HepG2 (cell line): ENCODE data around the gene PRXL2B. TPM values are rescaled to one million over a fixed set of nuclear protein-coding genes. Genes with fewer than 3 reads are reported as not detected.

Experiments
- ATAC-seq: fragments of 200-7000 bp; cut with Tn5 transposase; 3 replicates; pipeline ENCODE4 v1.9.1; 2020; ENCODE audit warnings: mild to moderate bottlenecking, moderate library complexity
- BruUV-seq: library from RNA; stranded (reverse); fragments of 400-500 nt; replicated peaks from 2 replicates; lab custom pipeline; 2021; lab: Mats Ljungman, UMichigan
- CTCF ChIA-PET: fragments of 300-600 bp; formaldehyde crosslinking; extraction: SDS; loops from one replicate; lab custom pipeline; 2021; ENCODE audit warnings: low total read pairs, inconsistent platforms, low intra/inter-chr PET ratio; lab: Yijun Ruan, JAX
- POLR2A ChIA-PET: fragments of 350-600 bp; sonication (Branson Sonifier 250); formaldehyde crosslinking; loops from one replicate; lab custom pipeline; 2020; ENCODE audit warnings: antibody characterized with exemption, inconsistent platforms; lab: Yijun Ruan, JAX
- DNase-seq: peaks from one replicate; pipeline ENCODE4 v3.0.0-alpha.2; 2015; ENCODE audit warnings: low spot score
- FAIRE-seq: peaks from 3 replicates; lab custom pipeline; 2011; peaks lifted over from hg19 to GRCh38; lab: Jason Lieb, UNC
- H2AFZ ChIP-seq: one replicate; pipeline ENCODE4 v1.6.1; 2011; ENCODE audit warnings: low read length, inconsistent platforms
- H3K27ac ChIP-seq: fragments of 300-600 bp; 3 replicates; pipeline ENCODE4 v1.8.0; 2011; ENCODE audit warnings: mixed run types, mild to moderate bottlenecking, mixed read lengths, low read length, inconsistent platforms; ENCODE audit not compliant: insufficient read depth; ENCODE audit errors: extremely low read length
- H3K27me3 ChIP-seq, 2 experiments: fragments of 200-600 bp in 1 of 2; 2 replicates in 1 of 2; 3 replicates in 1 of 2; pipeline versions ENCODE4 v1.6.0 to v1.8.0; 2011; ENCODE audit warnings: low read length in 2 of 2, mild to moderate bottlenecking in 2 of 2, moderate library complexity in 2 of 2, inconsistent platforms in 1 of 2; ENCODE audit not compliant: insufficient read depth in 2 of 2, control insufficient read depth in 1 of 2
- H3K36me3 ChIP-seq, 2 experiments: fragments of 200-600 bp in 1 of 2; replicated peaks in 1 of 2; 2 replicates in 1 of 2; 3 replicates in 1 of 2; pipeline versions ENCODE4 v1.5.1 to v1.8.0; 2011; ENCODE audit warnings: low read length in 2 of 2, inconsistent platforms in 1 of 2; ENCODE audit not compliant: insufficient read depth in 2 of 2, control insufficient read depth in 1 of 2
- H3K4me1 ChIP-seq: 2 replicates; pipeline ENCODE4 v1.5.1; 2012; ENCODE audit warnings: low read length, inconsistent platforms; ENCODE audit not compliant: insufficient read depth
- H3K4me2 ChIP-seq: 2 replicates; pipeline ENCODE4 v1.6.0; 2011; ENCODE audit warnings: low read depth, low read length, inconsistent platforms
- H3K4me3 ChIP-seq, 3 experiments: fragments of 200-600 bp in 1 of 3; sonication (generic), shearing (Covaris generic) in 1 of 3; replicated peaks in 1 of 3; 2 replicates each; pipeline ENCODE4 v1.5.1; 2011 to 2016; ENCODE audit warnings: low read length in 3 of 3, inconsistent platforms in 2 of 3, low read depth in 2 of 3, mild to moderate bottlenecking in 2 of 3, control low read depth in 1 of 3, mixed read lengths in 1 of 3; ENCODE audit not compliant: insufficient read depth in 1 of 3
- H3K79me2 ChIP-seq: one replicate; pipeline ENCODE4 v1.6.1; 2011; ENCODE audit warnings: low read length, inconsistent platforms; ENCODE audit not compliant: insufficient read depth
- H3K9ac ChIP-seq: 2 replicates; pipeline ENCODE4 v1.6.0; 2011; ENCODE audit warnings: mild to moderate bottlenecking, low read depth, low read length, inconsistent platforms; ENCODE audit not compliant: insufficient read depth
- H3K9me3 ChIP-seq: 2 replicates; pipeline ENCODE4 v1.5.1; 2012; ENCODE audit warnings: mild to moderate bottlenecking, low read length
- H4K20me1 ChIP-seq: 2 replicates; pipeline ENCODE4 v1.6.0; 2011; ENCODE audit warnings: inconsistent platforms, mild to moderate bottlenecking, low read length, moderate library complexity; ENCODE audit not compliant: insufficient read depth
- PAF1 ChIP-seq: IDR thresholded peaks from 2 replicates; pipeline ENCODE4 v1.6.1; 2016; ENCODE audit warnings: missing genetic modification reagents, missing compliant biosample characterization
- SNAI1 ChIP-seq: sonication (generic); formaldehyde crosslinking; IDR thresholded peaks from 2 replicates; pipeline ENCODE4 v1.5.0; 2020; ENCODE audit warnings: mild to moderate bottlenecking, missing genetic modification reagents, borderline replicate concordance
- ZEB1 ChIP-seq: IDR thresholded peaks from 2 replicates; pipeline ENCODE4 v1.6.1; 2012; ENCODE audit warnings: mild to moderate bottlenecking, low read depth, inconsistent platforms; ENCODE audit not compliant: insufficient replicate concordance
- ZFP41 ChIP-seq: sonication (generic); formaldehyde crosslinking; IDR thresholded peaks from 2 replicates; pipeline ENCODE4 v1.4.0; 2020; ENCODE audit warnings: mild to moderate bottlenecking, missing genetic modification reagents, borderline replicate concordance
- ZNF333 ChIP-seq: sonication (generic); formaldehyde crosslinking; IDR thresholded peaks from 2 replicates; pipeline ENCODE4 v1.4.0; 2020; ENCODE audit warnings: mild to moderate bottlenecking, missing genetic modification reagents, borderline replicate concordance
- ZNF446 ChIP-seq: sonication (generic); formaldehyde crosslinking; IDR thresholded peaks from 2 replicates; pipeline ENCODE4 v1.5.0; 2020; ENCODE audit warnings: mild to moderate bottlenecking, missing genetic modification reagents
- ZNF629 ChIP-seq: sonication (generic); formaldehyde crosslinking; conservative IDR thresholded peaks from 2 replicates; pipeline ENCODE4 v1.5.0; 2020; ENCODE audit warnings: missing genetic modification reagents
- ZNF652 ChIP-seq: IDR thresholded peaks from 2 replicates; pipeline ENCODE4 v1.6.1; 2016; ENCODE audit warnings: low read depth, borderline replicate concordance
- ZSCAN21 ChIP-seq: sonication (generic); formaldehyde crosslinking; IDR thresholded peaks from 2 replicates; pipeline ENCODE4 v1.8.0; 2022; ENCODE audit warnings: mild to moderate bottlenecking, missing genetic modification reagents, moderate library complexity, borderline replicate concordance
- ZSCAN29 ChIP-seq: sonication (generic); formaldehyde crosslinking; conservative IDR thresholded peaks from 2 replicates; pipeline ENCODE4 v1.4.0; 2020; ENCODE audit warnings: mild to moderate bottlenecking, missing genetic modification reagents
- WGBS: methylation state at CpG from one replicate; pipeline ENCODE4 v1.1.6; 2017; ENCODE audit warnings: low lambda C conversion rate; 5-methylcytosine and 5-hydroxymethylcytosine counted together
- in situ Hi-C: cut with HindIII; loops from 2 replicates; pipeline ENCODE4 v1.10.0; 2017; ENCODE audit warnings: low pct_unique_long_range_greater_than_20kb; ENCODE audit not compliant: extremely low pct_ligation_motif_present
- intact Hi-C: fragments of 100-400 bp; cut with micrococcal nuclease; formaldehyde crosslinking; loops from one replicate; pipeline ENCODE4 v1.10.0; 2022; ENCODE audit not compliant: unreplicated experiment
- polyA plus RNA-seq, 8 experiments: library from polyadenylated mRNA; depleted of rRNA in 3 of 8; stranded (reverse) in 7 of 8; unstranded in 1 of 8; fragments of >200 nt; fragmentation: Illumina TruSeq in 4 of 8; extraction: Trizol in 4 of 8; gene quantifications; 2 replicates each; pipeline versions ENCODE4 v1.2.1 to v1.2.3, GENCODE V29; 2011 to 2016; ENCODE audit warnings: low read depth in 4 of 8, missing spikeins in 1 of 8, mixed read lengths in 1 of 8; ENCODE audit not compliant: insufficient read depth in 1 of 8
- total RNA-seq, 5 experiments: library from RNA; depleted of rRNA; stranded (reverse); fragments of >200 nt; fragmentation: Illumina TruSeq; extraction: Trizol; gene quantifications; 2 replicates each; pipeline ENCODE4 v1.2.3, GENCODE V29; 2016; ENCODE audit warnings: low read depth in 1 of 5
- TF ChIP-seq, protein P1 (sequence below), 2 experiments: sonication (generic) in 1 of 2; formaldehyde crosslinking in 1 of 2; IDR thresholded peaks; 2 replicates each; pipeline versions ENCODE4 v1.4.0 to v1.6.1; 2018 to 2020; ENCODE audit warnings: missing genetic modification reagents in 2 of 2, borderline replicate concordance in 1 of 2, low read depth in 1 of 2, mild to moderate bottlenecking in 1 of 2, missing biosample characterization in 1 of 2

The PRXL2B gene
- total and polyA plus RNA-seq, 2 of the 13 experiments (the other 11 are each of a cell fraction or from before 2014, with no cell fraction given) = 16.8 to 22.1 TPM

DNA sequence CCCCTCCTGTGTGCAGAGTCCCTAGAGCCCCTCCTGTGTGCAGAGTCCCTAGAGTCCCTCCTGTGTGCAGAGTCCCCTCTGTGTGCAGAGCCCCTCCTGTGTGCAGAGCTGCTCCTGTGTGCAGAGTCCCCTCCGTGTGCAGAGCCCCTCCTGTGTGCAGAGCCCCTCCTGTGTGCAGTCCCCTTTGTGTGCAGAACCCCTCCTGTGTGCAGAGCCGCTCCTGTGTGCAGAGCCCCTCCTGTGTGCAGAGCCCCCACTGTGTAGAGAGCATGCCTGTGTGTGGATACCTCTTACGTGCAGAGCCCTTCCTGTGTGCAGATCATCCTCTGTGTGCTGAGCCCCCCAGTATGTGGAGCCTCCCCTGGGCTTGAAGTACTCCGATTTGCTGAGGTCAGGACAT, 48.2 kb upstream of the PRXL2B start:
- DNase-seq (no peak), ATAC-seq (no peak), FAIRE-seq (no peak)
- H3K4me1 ChIP-seq = peaks cover 25% of the 10 kb centered on the region
- no peaks in the 10 kb centered on the region for H3K9me3 ChIP-seq
- peaks cover 13 to 41% of the 10 kb centered on the region in 2 experiments; a peak in 4 of 5 replicates for H3K27me3 ChIP-seq
- H4K20me1 ChIP-seq = no peaks in the 10 kb centered on the region
- 0% methylated on average over 2 of the region's 4 CpGs for WGBS
- POLR2A ChIA-PET = no interaction called here
- H3K4me3 ChIP-seq = no peak overlapping the region
- no peaks in the 10 kb centered on the region for H3K36me3 ChIP-seq
- no peaks in the 10 kb centered on the region for H3K79me2 ChIP-seq
- H2AFZ ChIP-seq = no peak overlapping the region
- in situ Hi-C loops = no loop called here
- H3K27ac ChIP-seq = no peak overlapping the region
- TF ChIP-seq ZSCAN21 = 0 out of 2 replicates have a peak, but pooled peaks have one; percentile 36
- TF ChIP-seq ZEB1 = no peak
- no peak overlapping the region for H3K9ac ChIP-seq
- intact Hi-C loops = no loop called here
- CTCF ChIA-PET = no interaction called here
- no peak overlapping the region for H3K4me2 ChIP-seq
- no TSS peak for BruUV-seq

DNA sequence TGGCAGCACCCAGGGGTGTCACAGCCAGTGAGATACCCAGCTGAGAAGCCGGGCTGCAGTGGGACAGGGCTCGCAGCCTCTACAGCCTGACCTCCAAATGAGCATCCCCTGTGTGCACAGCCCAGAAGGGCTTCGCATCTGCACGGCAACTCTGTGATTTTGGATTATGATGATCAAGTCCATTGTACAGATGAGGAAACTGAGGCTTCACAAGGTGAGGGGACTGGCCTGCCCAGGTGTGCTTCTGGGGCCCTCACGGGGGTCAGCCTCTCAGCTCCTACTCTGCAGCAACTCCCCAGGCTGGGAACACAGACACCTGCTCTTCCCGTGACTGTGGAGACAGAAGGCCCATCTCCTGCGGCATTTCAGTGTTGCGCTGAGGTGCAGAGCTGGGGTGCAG, 47.7 kb upstream of the PRXL2B start:
- Histone ChIP-seq H4K20me1 (no peaks in the 10 kb centered on the region), H3K4me1 (peaks cover 29% of the 10 kb centered on the region), H3K4me3 (no peak overlapping the region), H3K79me2 (no peaks in the 10 kb centered on the region), H3K27me3 (peaks cover 12 to 36% of the 10 kb centered on the region in 2 experiments; a peak in 4 of 5 replicates), H3K9ac (no peak overlapping the region), H3K36me3 (no peaks in the 10 kb centered on the region), H3K9me3 (no peaks in the 10 kb centered on the region), H3K4me2 (no peak overlapping the region), H3K27ac (no peak overlapping the region), H2AFZ (no peak overlapping the region)
- intact Hi-C loops (no loop called here), in situ Hi-C loops (no loop called here)
- no peak for ATAC-seq
- POLR2A ChIA-PET = interaction anchor here (1.1 kb wide), 1 partner anchor 13 kb away, joined by 4 read pairs; the partner anchor contains the start of gene PANK4
- no peak for TF ChIP-seq SNAI1 (CRISPR knock-in tag)
- no peak for TF ChIP-seq PAF1 (CRISPR knock-in tag)
- peak; percentile 81 for TF ChIP-seq ZNF629
- TF ChIP-seq ZSCAN29 = no peak
- no peak for TF ChIP-seq ZNF333 (CRISPR knock-in tag)
- no peak for TF ChIP-seq ZFP41
- TF ChIP-seq ZNF446 (CRISPR knock-in tag) = no peak
- TF ChIP-seq ZNF652 (CRISPR knock-in tag) = no peak
- TF ChIP-seq, protein P1, sequence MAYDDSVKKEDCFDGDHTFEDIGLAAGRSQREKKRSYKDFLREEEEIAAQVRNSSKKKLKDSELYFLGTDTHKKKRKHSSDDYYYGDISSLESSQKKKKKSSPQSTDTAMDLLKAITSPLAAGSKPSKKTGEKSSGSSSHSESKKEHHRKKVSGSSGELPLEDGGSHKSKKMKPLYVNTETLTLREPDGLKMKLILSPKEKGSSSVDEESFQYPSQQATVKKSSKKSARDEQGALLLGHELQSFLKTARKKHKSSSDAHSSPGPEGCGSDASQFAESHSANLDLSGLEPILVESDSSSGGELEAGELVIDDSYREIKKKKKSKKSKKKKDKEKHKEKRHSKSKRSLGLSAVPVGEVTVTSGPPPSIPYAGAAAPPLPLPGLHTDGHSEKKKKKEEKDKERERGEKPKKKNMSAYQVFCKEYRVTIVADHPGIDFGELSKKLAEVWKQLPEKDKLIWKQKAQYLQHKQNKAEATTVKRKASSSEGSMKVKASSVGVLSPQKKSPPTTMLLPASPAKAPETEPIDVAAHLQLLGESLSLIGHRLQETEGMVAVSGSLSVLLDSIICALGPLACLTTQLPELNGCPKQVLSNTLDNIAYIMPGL (CRISPR knock-in tag; IDR thresholded peaks at IDR 0.05; ENCODE audit: borderline replicate concordance in 1 of 2, low read depth in 1 of 2) = no peak
- no peak for DNase-seq
- no peak for FAIRE-seq
- CTCF ChIA-PET = interaction anchor here (1.3 kb wide), 1 partner anchor 10 kb away, joined by 3 read pairs; no protein-coding TSS in a partner anchor
- WGBS = 60% methylated on average over 1 of the region's 8 CpGs
- BruUV-seq = no TSS peak
